Loucy (cell line): Measurements from ENCODE around the gene TBC1D2B.

Experiments
- H2AFZ ChIP-seq: fragments of 200-600 bp; sonication (generic); 2 replicates; pipeline ENCODE4 v1.6.0; 2016; ENCODE audit warnings: antibody characterized with exemption, mild to moderate bottlenecking, low read length, moderate library complexity
- H3F3A ChIP-seq: fragments of 200-600 bp; 2 replicates; pipeline ENCODE4 v1.6.0; 2016; ENCODE audit warnings: antibody characterized with exemption, low read depth, mild to moderate bottlenecking
- H3K27me3 ChIP-seq: fragments of 200-600 bp; sonication (generic); 2 replicates; pipeline ENCODE4 v1.6.1; 2014; ENCODE audit warnings: low read length, mild to moderate bottlenecking; ENCODE audit not compliant: insufficient read depth, poor library complexity, severe bottlenecking
- H3K36me3 ChIP-seq: fragments of 200-600 bp; sonication (generic); 2 replicates; pipeline ENCODE4 v1.6.1; 2016; ENCODE audit warnings: low read length; ENCODE audit not compliant: insufficient read depth
- H3K4me1 ChIP-seq: fragments of 200-600 bp; sonication (generic); 2 replicates; pipeline ENCODE4 v1.5.1; 2014; ENCODE audit warnings: low read length, mild to moderate bottlenecking; ENCODE audit not compliant: insufficient read depth, poor library complexity, severe bottlenecking
- H3K4me2 ChIP-seq: fragments of 200-600 bp; sonication (generic); 2 replicates; pipeline ENCODE4 v1.6.0; 2014; ENCODE audit warnings: antibody characterized with exemption, low read length, low read depth, mild to moderate bottlenecking; ENCODE audit not compliant: poor library complexity, severe bottlenecking
- H3K4me3 ChIP-seq: fragments of 200-600 bp; sonication (generic); 2 replicates; pipeline ENCODE4 v1.5.1; 2014; ENCODE audit warnings: low read length, mild to moderate bottlenecking, mixed read lengths; ENCODE audit not compliant: poor library complexity, severe bottlenecking
- H3K79me2 ChIP-seq: fragments of 200-600 bp; sonication (generic); 2 replicates; pipeline ENCODE4 v1.6.1; 2014; ENCODE audit warnings: low read length; ENCODE audit not compliant: insufficient read depth
- H3K9ac ChIP-seq: fragments of 200-600 bp; sonication (generic); 2 replicates; pipeline ENCODE4 v1.6.0; 2014; ENCODE audit warnings: mild to moderate bottlenecking, low read depth, low read length, moderate library complexity; ENCODE audit not compliant: poor library complexity, severe bottlenecking
- H3K9me2 ChIP-seq: fragments of 200-600 bp; sonication (generic); replicated peaks from 2 replicates; pipeline ENCODE4 v1.6.1; 2016; ENCODE audit warnings: low read depth, low read length, mixed read lengths
- H3K9me3 ChIP-seq: fragments of 200-600 bp; sonication (generic); 2 replicates; pipeline ENCODE4 v1.6.1; 2014; ENCODE audit warnings: mild to moderate bottlenecking, antibody characterized with exemption, low read length, low read depth; ENCODE audit not compliant: insufficient read depth
- H4K20me1 ChIP-seq: fragments of 200-600 bp; sonication (generic); 2 replicates; pipeline ENCODE4 v1.6.0; 2014; ENCODE audit warnings: antibody characterized with exemption, low read length, mild to moderate bottlenecking; ENCODE audit not compliant: insufficient read depth, poor library complexity, severe bottlenecking
- CTCF ChIP-seq: fragments of 200-600 bp; sonication (generic); conservative IDR thresholded peaks from 2 replicates; pipeline ENCODE4 v1.5.1; 2014; ENCODE audit warnings: mild to moderate bottlenecking, antibody characterized with exemption, low read length
- EZH2phosphoT487 ChIP-seq: fragments of 200-600 bp; IDR thresholded peaks from 2 replicates; pipeline ENCODE4 v1.6.1; 2018; ENCODE audit warnings: antibody characterized with exemption, mild to moderate bottlenecking, moderate library complexity, borderline replicate concordance

The TBC1D2B gene

GRCh38 chr15:78083687-78084448, 6.4 kb upstream of the TBC1D2B start:
- Histone ChIP-seq H4K20me1 (no peaks in the 10 kb centered on the region), H3K4me3 (peak overlapping the region; percentile 1), H3K36me3 (no peaks in the 10 kb centered on the region), H3K9me2 (no peaks in the 10 kb centered on the region), H3K9ac (peak overlapping the region; percentile 55), H3F3A (no peaks in the 10 kb centered on the region), H3K9me3 (no peaks in the 10 kb centered on the region), H3K4me2 (peak overlapping the region; percentile 47), H3K4me1 (peaks cover 19% of the 10 kb centered on the region), H2AFZ (no peak overlapping the region), H3K27me3 (no peaks in the 10 kb centered on the region), H3K79me2 (no peaks in the 10 kb centered on the region)
- no peak for TF ChIP-seq EZH2phosphoT487
- no peak for TF ChIP-seq CTCF

DNA sequence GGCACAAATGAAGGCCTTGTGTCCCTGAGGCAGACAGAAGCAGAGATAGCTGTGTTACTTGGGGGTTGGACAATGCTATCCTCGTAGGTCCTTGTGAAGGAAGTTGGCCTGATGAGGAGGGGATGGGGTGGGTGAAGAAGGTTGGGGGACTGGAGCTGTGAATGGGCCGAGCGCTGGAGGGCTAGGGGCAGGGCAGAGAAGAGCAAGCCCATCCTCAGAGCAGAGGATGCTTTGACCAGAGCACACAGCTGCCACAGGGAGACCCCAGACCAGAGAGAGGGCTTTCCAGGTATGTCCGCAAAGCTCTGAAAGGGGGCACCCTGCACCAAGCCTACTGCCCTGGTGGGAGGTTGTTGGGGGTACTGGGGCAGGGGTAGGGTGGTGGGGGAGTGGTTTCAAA, 5.7 kb upstream of the TBC1D2B start:
- no peaks in the 10 kb centered on the region for H3K27me3 ChIP-seq
- peak overlapping the region; percentile 34 for H3K9ac ChIP-seq
- no peaks in the 10 kb centered on the region for H3K9me2 ChIP-seq
- no peaks in the 10 kb centered on the region for H3K9me3 ChIP-seq
- no peaks in the 10 kb centered on the region for H4K20me1 ChIP-seq
- no peaks in the 10 kb centered on the region for H3K36me3 ChIP-seq
- H3K79me2 ChIP-seq: no peaks in the 10 kb centered on the region
- TF ChIP-seq EZH2phosphoT487 (no peak), CTCF (no peak)
- H3K4me3 ChIP-seq: no peak overlapping the region
- H3K4me1 ChIP-seq: peaks cover 20% of the 10 kb centered on the region
- H3F3A ChIP-seq: no peaks in the 10 kb centered on the region
- H3K4me2 ChIP-seq: no peak overlapping the region
- H2AFZ ChIP-seq: no peak overlapping the region

- Histone ChIP-seq H3K9ac (peak overlapping the region; percentile 34), H2AFZ (no peak overlapping the region), H3K4me1 (peaks cover 25% of the 10 kb centered on the region), H3K9me3 (no peaks in the 10 kb centered on the region), H3F3A (no peaks in the 10 kb centered on the region), H3K79me2 (peaks cover 2% of the 10 kb centered on the region; the same call in 1 of the 2 replicates), H4K20me1 (no peaks in the 10 kb centered on the region), H3K36me3 (no peaks in the 10 kb centered on the region), H3K27me3 (no peaks in the 10 kb centered on the region), H3K4me3 (no peak overlapping the region), H3K4me2 (no peak overlapping the region), H3K9me2 (no peaks in the 10 kb centered on the region)
- TF ChIP-seq CTCF: no peak
- TF ChIP-seq EZH2phosphoT487: no peak
Observed at GRCh38 chr15:78082743-78083110, 5.2 kb upstream of the TBC1D2B start.
